GM12874 (cell line): ENCODE data around the gene RASL10A.

Experiments
- TF ChIP-seq, protein P1 (sequence below): IDR thresholded peaks from 2 replicates; pipeline ENCODE4 v1.5.1; 2011; ENCODE audit warnings: low read depth, mild to moderate bottlenecking, control low read depth, low read length, moderate library complexity; ENCODE audit not compliant: insufficient read depth

The RASL10A gene

DNA sequence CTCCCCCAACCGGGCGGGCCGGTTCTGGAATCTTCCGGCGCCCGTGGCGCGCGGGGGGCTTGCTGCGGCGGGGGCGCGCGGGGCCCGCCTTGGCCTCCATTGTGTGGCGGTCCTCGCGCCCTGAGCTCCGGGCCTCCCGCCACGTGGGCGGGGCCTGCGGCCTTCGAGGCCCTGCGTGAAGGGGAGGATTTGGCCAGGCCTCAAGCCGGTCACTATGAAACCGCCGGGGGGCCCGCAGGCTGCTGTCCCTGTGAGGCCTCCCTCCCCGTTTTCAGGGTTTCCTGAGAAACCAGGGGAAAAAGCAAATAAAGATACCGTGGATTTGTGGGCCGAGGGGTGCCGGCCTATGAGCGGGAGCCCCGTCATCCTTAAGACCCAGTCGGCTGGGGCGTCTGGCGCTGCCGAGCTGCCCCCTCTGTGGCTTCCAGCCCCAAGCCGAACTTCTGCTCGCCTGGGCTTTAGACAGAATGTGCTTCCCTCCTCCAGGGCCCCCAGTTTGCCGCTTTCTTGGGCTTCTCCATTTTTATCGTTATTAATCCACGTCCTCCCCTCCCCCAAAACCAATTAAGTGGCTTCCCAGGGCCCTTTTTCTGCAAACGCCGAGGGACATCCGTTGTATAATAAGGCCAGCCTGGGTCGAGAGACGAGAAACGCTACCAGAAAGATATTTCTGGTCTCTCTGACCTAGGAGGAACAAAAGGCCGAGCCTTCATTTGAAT, 46.8 kb downstream of the RASL10A start:
- TF ChIP-seq, protein P1, sequence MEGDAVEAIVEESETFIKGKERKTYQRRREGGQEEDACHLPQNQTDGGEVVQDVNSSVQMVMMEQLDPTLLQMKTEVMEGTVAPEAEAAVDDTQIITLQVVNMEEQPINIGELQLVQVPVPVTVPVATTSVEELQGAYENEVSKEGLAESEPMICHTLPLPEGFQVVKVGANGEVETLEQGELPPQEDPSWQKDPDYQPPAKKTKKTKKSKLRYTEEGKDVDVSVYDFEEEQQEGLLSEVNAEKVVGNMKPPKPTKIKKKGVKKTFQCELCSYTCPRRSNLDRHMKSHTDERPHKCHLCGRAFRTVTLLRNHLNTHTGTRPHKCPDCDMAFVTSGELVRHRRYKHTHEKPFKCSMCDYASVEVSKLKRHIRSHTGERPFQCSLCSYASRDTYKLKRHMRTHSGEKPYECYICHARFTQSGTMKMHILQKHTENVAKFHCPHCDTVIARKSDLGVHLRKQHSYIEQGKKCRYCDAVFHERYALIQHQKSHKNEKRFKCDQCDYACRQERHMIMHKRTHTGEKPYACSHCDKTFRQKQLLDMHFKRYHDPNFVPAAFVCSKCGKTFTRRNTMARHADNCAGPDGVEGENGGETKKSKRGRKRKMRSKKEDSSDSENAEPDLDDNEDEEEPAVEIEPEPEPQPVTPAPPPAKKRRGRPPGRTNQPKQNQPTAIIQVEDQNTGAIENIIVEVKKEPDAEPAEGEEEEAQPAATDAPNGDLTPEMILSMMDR: no peak

DNA sequence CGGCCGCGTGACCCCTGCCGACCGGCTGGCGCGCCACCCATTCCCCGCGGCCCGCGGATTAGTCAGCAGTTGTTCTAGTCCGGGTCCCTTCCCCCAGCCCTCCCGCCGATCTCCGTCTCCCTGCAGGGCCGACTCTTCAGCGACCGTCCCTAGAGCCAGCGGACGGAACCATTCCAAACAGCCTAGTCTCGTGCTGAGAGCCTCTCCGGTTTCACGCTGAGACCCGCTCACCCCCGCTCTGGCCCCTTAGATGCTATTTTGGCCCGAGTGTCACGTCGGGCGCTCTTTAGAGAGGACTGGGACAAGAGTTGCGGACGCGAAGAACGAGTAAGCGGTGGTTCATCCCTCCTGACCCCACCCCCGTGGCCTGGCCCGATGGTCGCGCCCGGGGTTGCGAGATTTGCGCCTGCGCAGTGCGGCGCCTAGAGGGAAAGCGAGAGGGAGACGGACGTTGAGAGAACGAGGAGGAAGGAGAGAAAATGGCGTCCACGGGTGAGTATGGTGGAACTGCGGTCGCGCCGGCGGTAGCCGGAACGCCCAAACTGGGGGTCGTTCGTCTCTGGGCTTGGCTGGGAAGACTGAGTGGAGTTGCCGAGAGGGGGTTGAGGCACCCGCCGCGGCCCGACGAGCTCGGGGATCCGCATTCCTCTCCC, 47.5 kb downstream of the RASL10A start, which contains the start of the genes EWSR1 and RHBDD3:
TSS of gene EWSR1 (plus strand) at position 411 of the 653 bp plus-strand sequence. CDS start at position 480, 69 bp downstream.
TSS of gene RHBDD3 (minus strand) at position 124 of the 653 bp plus-strand sequence. CDS start 2,355 bp downstream, outside the sequence.
- TF ChIP-seq, protein P1: no peak

DNA sequence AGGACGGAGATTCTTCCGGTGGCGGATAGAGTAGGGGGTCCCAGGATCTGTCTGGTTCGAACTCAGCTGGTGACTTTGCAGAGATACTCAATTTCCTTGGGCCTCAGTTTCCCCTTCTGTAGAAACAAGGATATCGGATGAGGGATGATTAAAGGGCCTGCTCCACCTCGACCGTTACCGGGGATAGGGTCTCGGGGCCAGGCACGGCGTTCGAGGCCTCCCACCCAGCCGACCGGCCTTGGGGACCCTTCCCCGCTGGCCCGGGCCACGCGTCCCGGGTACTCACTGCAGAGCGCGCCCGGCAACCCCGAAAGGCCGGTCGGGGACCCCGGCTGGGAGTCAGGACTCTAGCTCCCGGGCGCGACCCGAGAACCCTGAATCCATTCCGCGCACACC, 48.0 kb downstream of the RASL10A start:
- TF ChIP-seq, protein P1: no peak

DNA sequence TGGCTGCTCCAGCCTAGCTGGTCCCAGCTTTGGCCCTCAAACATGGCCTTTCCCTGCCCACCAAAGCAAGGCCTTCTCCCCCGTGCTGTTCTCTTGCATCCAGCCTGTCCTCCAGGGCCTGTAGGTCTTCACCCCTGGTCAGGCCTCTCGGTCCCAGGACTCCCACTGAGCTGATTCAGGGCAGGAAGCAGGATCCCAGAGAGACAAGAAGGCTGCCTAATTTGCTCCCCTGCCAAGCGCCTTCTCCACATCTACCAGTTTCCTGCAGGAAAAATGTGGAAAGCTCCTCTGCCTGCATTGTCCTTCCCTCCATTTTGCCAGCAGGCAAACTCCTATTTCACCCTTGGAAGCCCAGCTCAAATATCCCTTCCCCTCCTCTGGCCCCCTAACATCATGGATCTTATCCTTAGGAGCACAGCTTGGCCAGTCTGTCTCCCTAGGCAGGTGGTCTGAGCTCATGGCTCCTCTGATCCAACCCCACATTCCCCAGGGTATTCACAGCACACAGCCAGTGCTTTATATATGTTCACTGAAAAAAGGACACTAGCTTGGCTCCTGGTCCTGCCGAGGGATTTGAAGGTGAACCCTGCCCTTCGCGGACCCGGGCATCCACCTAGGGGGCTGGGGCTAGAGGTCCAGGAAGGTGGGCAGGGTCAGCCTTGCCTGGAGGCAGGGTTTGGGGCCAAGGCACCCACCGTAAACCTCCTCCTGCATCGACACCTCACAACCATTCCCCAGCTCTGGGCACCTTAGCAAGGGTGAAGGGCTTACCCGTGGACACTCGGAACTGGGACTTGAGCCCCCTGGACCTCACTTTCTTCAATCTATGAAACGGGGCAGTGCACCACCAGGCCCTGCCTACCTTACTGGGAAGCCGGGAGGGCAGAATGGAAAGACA, 48.7 kb downstream of the RASL10A start:
- TF ChIP-seq, protein P1: no peak

DNA sequence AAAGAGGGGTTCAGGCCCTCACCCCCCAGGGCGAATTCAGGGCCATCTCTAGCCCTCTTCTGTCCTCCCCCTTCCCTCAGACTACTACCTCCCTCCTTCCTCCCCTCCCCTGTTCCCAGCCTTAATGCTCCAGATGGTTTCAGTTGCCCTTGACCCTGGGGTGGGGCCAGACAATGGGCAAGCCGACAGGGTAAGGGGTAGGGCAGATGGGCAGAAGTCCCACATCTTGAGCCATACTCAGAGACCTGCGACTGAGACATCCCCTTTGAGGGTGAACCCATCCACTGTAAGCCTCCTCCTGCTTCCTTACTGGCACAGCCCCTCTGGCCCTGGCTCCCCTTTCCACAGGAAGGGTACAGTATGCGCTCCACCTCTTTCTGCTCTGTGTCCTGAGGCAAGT, 49.6 kb downstream of the RASL10A start:
- TF ChIP-seq, protein P1: no peak

DNA sequence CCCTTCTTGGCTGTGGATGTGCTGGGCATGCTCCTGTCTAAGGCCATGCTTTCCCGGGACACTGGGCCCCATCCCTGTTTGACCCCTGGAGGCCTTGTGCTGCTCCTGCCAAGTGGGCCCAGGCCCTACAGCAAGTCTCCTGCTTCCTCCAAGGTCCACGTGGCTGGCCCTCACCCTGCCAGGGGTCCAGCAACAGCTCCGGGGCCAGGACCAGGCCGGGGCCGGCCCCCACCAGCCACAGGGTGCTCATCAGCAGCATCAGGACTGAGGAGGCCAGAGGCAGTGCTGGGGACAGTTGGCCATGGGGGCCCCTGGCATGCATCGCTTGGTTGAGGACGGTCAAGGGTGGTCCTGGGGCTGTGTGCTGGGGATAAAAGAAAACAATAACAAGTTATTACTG, 50.2 kb downstream of the RASL10A start:
- TF ChIP-seq, protein P1: no peak

DNA sequence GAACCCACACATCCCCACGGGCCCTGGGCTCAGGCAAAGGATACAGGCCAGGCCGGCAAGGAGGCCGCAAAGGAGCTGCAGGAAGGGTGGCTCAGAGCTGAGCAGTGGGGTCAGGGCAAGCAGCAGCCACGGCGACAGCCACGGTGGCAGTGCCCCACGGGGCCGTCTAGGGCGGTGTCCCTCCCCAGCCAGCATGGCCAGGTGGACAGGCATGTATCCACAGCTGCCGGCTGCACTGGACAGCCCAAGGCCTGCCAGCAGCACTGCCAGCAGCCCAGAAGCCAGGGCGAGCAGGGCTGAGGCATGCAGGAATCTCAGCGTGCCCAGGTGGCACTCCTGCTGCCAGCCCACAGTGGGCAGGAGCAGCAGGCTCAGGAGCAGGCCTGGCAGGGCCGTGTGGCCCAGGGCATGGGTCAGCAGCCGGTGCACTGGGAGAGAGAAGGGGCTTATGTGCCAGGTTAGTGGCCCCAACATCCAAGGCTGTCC, 51.7 kb downstream of the RASL10A start:
- TF ChIP-seq, protein P1: no peak
